Keratinocyte (primary cell): ENCODE results near the gene PIAS1. TPM values are rescaled to one million over a fixed set of nuclear protein-coding genes. Genes with fewer than 3 reads are reported as not detected.
"Not testable (repeated sequence)": the region's sequence is repeated elsewhere in the genome, so short reads cannot be mapped to it uniquely, and the experiment has no call there.

Source experiments
- DNase-seq: peaks from one replicate; pipeline ENCODE4 v3.0.0-alpha.2; 2011; ENCODE audit warnings: low read depth, missing footprints, low spot score
- FAIRE-seq: peaks from 2 replicates; lab custom pipeline; 2011; peaks lifted over from hg19 to GRCh38; lab: Jason Lieb, UNC
- H2AFZ ChIP-seq: 2 replicates; pipeline ENCODE4 v1.6.0; 2012; ENCODE audit warnings: low read length, control low read depth, inconsistent platforms; ENCODE audit not compliant: control insufficient read depth
- H3K27ac ChIP-seq: 2 replicates; pipeline ENCODE4 v1.5.1; 2011; ENCODE audit warnings: low read length; ENCODE audit not compliant: control insufficient read depth, insufficient read depth
- H3K27me3 ChIP-seq: 3 replicates; pipeline ENCODE4 v1.6.0; 2011; ENCODE audit warnings: low read length; ENCODE audit not compliant: control insufficient read depth, insufficient read depth; ENCODE audit errors: extremely low read depth
- H3K36me3 ChIP-seq, 2 experiments: 2 replicates in 1 of 2; 3 replicates in 1 of 2; pipeline ENCODE4 v1.5.1; 2011; ENCODE audit warnings: low read length in 2 of 2, mild to moderate bottlenecking in 1 of 2; ENCODE audit not compliant: control insufficient read depth in 2 of 2, insufficient read depth in 2 of 2; ENCODE audit errors: extremely low read depth in 1 of 2
- H3K4me1 ChIP-seq: 3 replicates; pipeline ENCODE4 v1.5.1; 2011; ENCODE audit warnings: low read length; ENCODE audit not compliant: control insufficient read depth, insufficient read depth; ENCODE audit errors: extremely low read depth
- H3K4me2 ChIP-seq: 3 replicates; pipeline ENCODE4 v1.6.0; 2011; ENCODE audit warnings: low read depth, low read length; ENCODE audit not compliant: control insufficient read depth, insufficient read depth; ENCODE audit errors: extremely low read depth
- H3K4me3 ChIP-seq, 3 experiments: fragments of 200-600 bp in 1 of 3; sonication (generic) in 1 of 3; 2 replicates in 2 of 3; 3 replicates in 1 of 3; pipeline ENCODE4 v1.5.1; 2011 to 2016; ENCODE audit warnings: low read length in 3 of 3, mild to moderate bottlenecking in 3 of 3, control low read depth in 2 of 3, inconsistent platforms in 1 of 3, low read depth in 1 of 3, mixed read lengths in 1 of 3, mixed run types in 1 of 3, moderate library complexity in 1 of 3; ENCODE audit not compliant: control insufficient read depth in 2 of 3, insufficient read depth in 2 of 3; ENCODE audit errors: extremely low read depth in 1 of 3
- H3K79me2 ChIP-seq: 2 replicates; pipeline ENCODE4 v1.6.0; 2012; ENCODE audit warnings: low read length; ENCODE audit not compliant: control insufficient read depth, insufficient read depth
- H3K9ac ChIP-seq: 3 replicates; pipeline ENCODE4 v1.6.0; 2011; ENCODE audit warnings: low read length; ENCODE audit not compliant: control insufficient read depth, insufficient read depth; ENCODE audit errors: extremely low read depth
- H3K9me1 ChIP-seq: 3 replicates; pipeline ENCODE4 v1.6.0; 2011; ENCODE audit warnings: low read length; ENCODE audit not compliant: control insufficient read depth, insufficient read depth; ENCODE audit errors: extremely low read depth
- H3K9me3 ChIP-seq: 2 replicates; pipeline ENCODE4 v1.5.1; 2012; ENCODE audit warnings: low read depth, low read length; ENCODE audit not compliant: control insufficient read depth
- H4K20me1 ChIP-seq: 3 replicates; pipeline ENCODE4 v1.6.0; 2011; ENCODE audit warnings: low read length; ENCODE audit not compliant: control insufficient read depth, insufficient read depth; ENCODE audit errors: extremely low read depth
- EZH2 ChIP-seq: IDR thresholded peaks from one replicate; pipeline ENCODE4 v1.6.1; 2012; ENCODE audit warnings: inconsistent platforms, mild to moderate bottlenecking, low read length, moderate library complexity
- dilution Hi-C: fragments of 300-500 bp; cut with MboI; formaldehyde crosslinking; loops from one replicate; pipeline ENCODE4 v1.7.0; 2020; ENCODE audit warnings: low sequenced_read_pairs; ENCODE audit not compliant: extremely low pct_ligation_motif_present
- polyA plus RNA-seq, 5 experiments: library from polyadenylated mRNA; depleted of rRNA in 3 of 5; stranded (reverse) in 3 of 5; stranded (forward) in 1 of 5; unstranded in 1 of 5; fragments of >200 nt; gene quantifications; 1 replicate in 1 of 5; 2 replicates in 3 of 5; 3 replicates in 1 of 5; pipeline versions ENCODE4 v1.2.1 to v1.2.3, GENCODE V29; 2011 to 2012; ENCODE audit warnings: missing spikeins in 2 of 5, low read depth in 1 of 5, low replicate concordance in 1 of 5
- TF ChIP-seq, protein P1 (sequence below), 3 experiments: IDR thresholded peaks in 1 of 3; conservative IDR thresholded peaks in 1 of 3; optimal IDR thresholded peaks in 1 of 3; 2 replicates in 2 of 3; 3 replicates in 1 of 3; pipeline versions ENCODE3 to v1.5.1; 2011; ENCODE audit warnings: low read length in 3 of 3, mild to moderate bottlenecking in 3 of 3, moderate library complexity in 2 of 3, control low read depth in 1 of 3, inconsistent platforms in 1 of 3; ENCODE audit not compliant: insufficient read depth in 2 of 3; ENCODE audit errors: extremely low read depth in 1 of 3

The PIAS1 gene
- polyA plus RNA-seq, 1 donor (not counting 4 experiments of a cell fraction or from before 2014, with no cell fraction given): 58.2 TPM

- H3K27me3 ChIP-seq: no peaks in the 10 kb centered on the region
- dilution Hi-C loops: no loop called here
- no peak overlapping the region for H3K4me2 ChIP-seq
- TF ChIP-seq EZH2: no peak
- TF ChIP-seq, protein P1, sequence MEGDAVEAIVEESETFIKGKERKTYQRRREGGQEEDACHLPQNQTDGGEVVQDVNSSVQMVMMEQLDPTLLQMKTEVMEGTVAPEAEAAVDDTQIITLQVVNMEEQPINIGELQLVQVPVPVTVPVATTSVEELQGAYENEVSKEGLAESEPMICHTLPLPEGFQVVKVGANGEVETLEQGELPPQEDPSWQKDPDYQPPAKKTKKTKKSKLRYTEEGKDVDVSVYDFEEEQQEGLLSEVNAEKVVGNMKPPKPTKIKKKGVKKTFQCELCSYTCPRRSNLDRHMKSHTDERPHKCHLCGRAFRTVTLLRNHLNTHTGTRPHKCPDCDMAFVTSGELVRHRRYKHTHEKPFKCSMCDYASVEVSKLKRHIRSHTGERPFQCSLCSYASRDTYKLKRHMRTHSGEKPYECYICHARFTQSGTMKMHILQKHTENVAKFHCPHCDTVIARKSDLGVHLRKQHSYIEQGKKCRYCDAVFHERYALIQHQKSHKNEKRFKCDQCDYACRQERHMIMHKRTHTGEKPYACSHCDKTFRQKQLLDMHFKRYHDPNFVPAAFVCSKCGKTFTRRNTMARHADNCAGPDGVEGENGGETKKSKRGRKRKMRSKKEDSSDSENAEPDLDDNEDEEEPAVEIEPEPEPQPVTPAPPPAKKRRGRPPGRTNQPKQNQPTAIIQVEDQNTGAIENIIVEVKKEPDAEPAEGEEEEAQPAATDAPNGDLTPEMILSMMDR (optimal IDR thresholded peaks at IDR 0.05 in 1 of 3, IDR thresholded peaks at IDR 0.05 in 1 of 3, conservative IDR thresholded peaks at IDR 0.05 in 1 of 3; ENCODE audit: extremely low read depth in 1 of 3, insufficient read depth in 2 of 3, low read length in 3 of 3): no peak
- H3K79me2 ChIP-seq: no peaks in the 10 kb centered on the region
- no peak overlapping the region for H3K9ac ChIP-seq
- peaks cover 14% of the 10 kb centered on the region for H3K4me1 ChIP-seq
- FAIRE-seq (no peak), DNase-seq (no peak)
- H2AFZ ChIP-seq: no peak overlapping the region
- no peaks in the 10 kb centered on the region for H3K9me1 ChIP-seq
- H3K27ac ChIP-seq: no peak overlapping the region
- no peak overlapping the region for H3K4me3 ChIP-seq
- H3K36me3 ChIP-seq: peaks cover 6 to 7% of the 10 kb centered on the region in 2 experiments
- H4K20me1 ChIP-seq: no peaks in the 10 kb centered on the region
- no peaks in the 10 kb centered on the region for H3K9me3 ChIP-seq
Measured at GRCh38 chr15:68201879-68202261, 147.8 kb downstream of the PIAS1 start.

DNA sequence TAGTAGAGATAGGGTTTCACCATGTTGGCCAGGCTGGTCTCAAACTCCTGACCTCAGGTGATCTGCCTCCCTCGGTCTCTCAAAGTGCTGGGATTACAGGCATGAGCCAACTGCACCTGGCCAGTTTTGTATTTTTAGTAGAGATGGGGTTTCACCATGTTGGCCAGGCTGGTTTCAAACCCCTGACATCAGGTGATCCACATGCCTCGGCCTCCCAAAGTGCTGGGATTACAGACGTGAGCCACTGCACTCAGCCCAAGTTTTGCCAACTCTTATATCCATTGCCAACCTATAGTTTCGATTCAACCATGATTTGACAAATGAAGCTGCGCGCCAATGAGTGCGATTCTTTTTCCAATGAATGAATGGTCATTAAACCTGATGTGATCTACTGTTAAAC lies 148.9 kb downstream of the PIAS1 start:
- H3K9ac ChIP-seq, H3K9me1 ChIP-seq, H4K20me1 ChIP-seq, H3K79me2 ChIP-seq, H3K27me3 ChIP-seq, H3K36me3 ChIP-seq, H3K9me3 ChIP-seq, H3K4me3 ChIP-seq, dilution Hi-C loops, H3K27ac ChIP-seq, H2AFZ ChIP-seq, H3K4me2 ChIP-seq, DNase-seq, FAIRE-seq: not testable (repeated sequence)
- peaks cover 14% of the 10 kb centered on the region for H3K4me1 ChIP-seq

GRCh38 chr15:68203486-68203885 lies 149.4 kb downstream of the PIAS1 start:
- no peaks in the 10 kb centered on the region for H3K9me3 ChIP-seq
- H3K4me3 ChIP-seq: no peak overlapping the region
- H3K27me3 ChIP-seq: no peaks in the 10 kb centered on the region
- no peak overlapping the region for H3K27ac ChIP-seq
- no peak overlapping the region for H2AFZ ChIP-seq
- no peak overlapping the region for H3K9ac ChIP-seq
- no peak overlapping the region for H3K4me2 ChIP-seq
- DNase-seq (no peak), FAIRE-seq (no peak)
- no peaks in the 10 kb centered on the region for H3K9me1 ChIP-seq
- no peaks in the 10 kb centered on the region for H3K79me2 ChIP-seq
- no peaks in the 10 kb centered on the region for H4K20me1 ChIP-seq
- peaks cover 14% of the 10 kb centered on the region for H3K4me1 ChIP-seq
- peaks cover 0 to 1% of the 10 kb centered on the region in 2 experiments for H3K36me3 ChIP-seq
- no peak for TF ChIP-seq EZH2
- TF ChIP-seq, protein P1 (optimal IDR thresholded peaks at IDR 0.05 in 1 of 3, IDR thresholded peaks at IDR 0.05 in 1 of 3, conservative IDR thresholded peaks at IDR 0.05 in 1 of 3; ENCODE audit: extremely low read depth in 1 of 3, insufficient read depth in 2 of 3, low read length in 3 of 3): no peak
- dilution Hi-C loops: no loop called here
